HepG2 (cell line): Measurements from ENCODE around the gene ZNF513. TPM values are rescaled to one million over a fixed set of nuclear protein-coding genes. Genes with fewer than 3 reads are reported as not detected.
A peak's percentile ranks its signal among the peaks of the same experiment; 100 is the strongest.

Source experiments
- CBFB ChIP-seq: sonication (generic); formaldehyde crosslinking; IDR thresholded peaks from 2 replicates; pipeline ENCODE4 v1.4.0; 2020; ENCODE audit warnings: missing genetic modification reagents
- ERF ChIP-seq: IDR thresholded peaks from 2 replicates; pipeline ENCODE4 v1.6.1; 2018; ENCODE audit warnings: missing biosample characterization, missing genetic modification reagents
- KLF9 ChIP-seq: IDR thresholded peaks from 2 replicates; pipeline ENCODE4 v1.6.1; 2016; ENCODE audit warnings: low read depth
- MED1 ChIP-seq: sonication (generic); formaldehyde crosslinking; IDR thresholded peaks from 2 replicates; pipeline ENCODE4 v1.4.0; 2020; ENCODE audit warnings: missing genetic modification reagents
- NCOA5 ChIP-seq: sonication (generic); formaldehyde crosslinking; IDR thresholded peaks from 2 replicates; pipeline ENCODE4 v1.4.0; 2020; ENCODE audit warnings: missing genetic modification reagents
- POLR2AphosphoS2 ChIP-seq: IDR thresholded peaks from 2 replicates; pipeline ENCODE4 v1.6.1; 2011; ENCODE audit warnings: low read depth, low read length, improper control_type of control experiment
- REST ChIP-seq, 2 experiments: IDR thresholded peaks; 2 replicates each; pipeline ENCODE4 v1.6.1; 2011 to 2012; ENCODE audit warnings: low read length in 2 of 2, borderline replicate concordance in 1 of 2, low read depth in 1 of 2, mild to moderate bottlenecking in 1 of 2, moderate library complexity in 1 of 2
- SMAD9 ChIP-seq: sonication (generic); formaldehyde crosslinking; IDR thresholded peaks from 2 replicates; pipeline ENCODE4 v1.5.1; 2020; ENCODE audit warnings: mild to moderate bottlenecking, missing genetic modification reagents
- SRF ChIP-seq: IDR thresholded peaks from 2 replicates; pipeline ENCODE4 v1.6.1; 2011; ENCODE audit warnings: mild to moderate bottlenecking, low read depth, low read length, moderate library complexity
- STAG1 ChIP-seq: sonication (generic); formaldehyde crosslinking; IDR thresholded peaks from 2 replicates; pipeline ENCODE4 v1.4.0; 2020; ENCODE audit warnings: missing genetic modification reagents
- TIGD3 ChIP-seq: sonication (generic); formaldehyde crosslinking; IDR thresholded peaks from 2 replicates; pipeline ENCODE4 v1.5.1; 2020; ENCODE audit warnings: mild to moderate bottlenecking, missing genetic modification reagents, borderline replicate concordance
- ZBTB7A ChIP-seq: sonication (generic); formaldehyde crosslinking; IDR thresholded peaks from 2 replicates; pipeline ENCODE4 v1.8.0; 2022; ENCODE audit warnings: mild to moderate bottlenecking, missing genetic modification reagents
- ZNF235 ChIP-seq: sonication (generic); formaldehyde crosslinking; IDR thresholded peaks from 2 replicates; pipeline ENCODE4 v1.8.1; 2023; ENCODE audit warnings: mild to moderate bottlenecking, missing genetic modification reagents, borderline replicate concordance
- ZNF567 ChIP-seq: sonication (generic); formaldehyde crosslinking; IDR thresholded peaks from 2 replicates; pipeline ENCODE4 v1.8.1; 2023; ENCODE audit warnings: mild to moderate bottlenecking, missing genetic modification reagents, borderline replicate concordance
- ZNF747 ChIP-seq: sonication (generic); formaldehyde crosslinking; IDR thresholded peaks from 2 replicates; pipeline ENCODE4 v1.8.1; 2023; ENCODE audit warnings: missing genetic modification reagents, mild to moderate bottlenecking, borderline replicate concordance
- ZNF782 ChIP-seq: sonication (generic); formaldehyde crosslinking; IDR thresholded peaks from 2 replicates; pipeline ENCODE4 v1.4.0; 2020; ENCODE audit warnings: missing genetic modification reagents, mild to moderate bottlenecking, borderline replicate concordance
- ZNF788 ChIP-seq: sonication (generic); formaldehyde crosslinking; IDR thresholded peaks from 2 replicates; pipeline ENCODE4 v1.5.0; 2020; ENCODE audit warnings: mild to moderate bottlenecking, missing genetic modification reagents, borderline replicate concordance
- ZSCAN31 ChIP-seq: sonication (generic); formaldehyde crosslinking; IDR thresholded peaks from 2 replicates; pipeline ENCODE4 v1.5.0; 2020; ENCODE audit warnings: low read depth, mild to moderate bottlenecking, missing genetic modification reagents
- polyA plus RNA-seq, 8 experiments: library from polyadenylated mRNA; depleted of rRNA in 3 of 8; stranded (reverse) in 7 of 8; unstranded in 1 of 8; fragments of >200 nt; fragmentation: Illumina TruSeq in 4 of 8; extraction: Trizol in 4 of 8; gene quantifications; 2 replicates each; pipeline versions ENCODE4 v1.2.1 to v1.2.3, GENCODE V29; 2011 to 2016; ENCODE audit warnings: low read depth in 4 of 8, missing spikeins in 1 of 8, mixed read lengths in 1 of 8; ENCODE audit not compliant: insufficient read depth in 1 of 8
- total RNA-seq, 5 experiments: library from RNA; depleted of rRNA; stranded (reverse); fragments of >200 nt; fragmentation: Illumina TruSeq; extraction: Trizol; gene quantifications; 2 replicates each; pipeline ENCODE4 v1.2.3, GENCODE V29; 2016; ENCODE audit warnings: low read depth in 1 of 5
- TF ChIP-seq, protein P1 (sequence below): sonication (generic); formaldehyde crosslinking; IDR thresholded peaks from 2 replicates; pipeline ENCODE4 v1.5.0; 2020; ENCODE audit warnings: missing genetic modification reagents
- TF ChIP-seq, protein P2 (sequence below), 2 experiments: fragments of 450-650 bp in 1 of 2; sonication (generic) in 1 of 2; formaldehyde crosslinking; IDR thresholded peaks; 2 replicates each; pipeline versions ENCODE4 v1.5.0 to v1.8.0; 2020 to 2022; ENCODE audit warnings: mild to moderate bottlenecking in 1 of 2, missing genetic modification reagents in 1 of 2

The ZNF513 gene
- total and polyA plus RNA-seq, 2 of the 13 experiments (the other 11 are each of a cell fraction or from before 2014, with no cell fraction given): 4.9 to 6.3 TPM

GRCh38 chr2:27428213-27428977 lies 47.9 kb upstream of the ZNF513 start, which contains the start of gene NRBP1 (continued):
- peak; percentile 91 for TF ChIP-seq ERF
- TF ChIP-seq KLF9 (CRISPR knock-in tag): peak; percentile 94
- TF ChIP-seq, protein P1, sequence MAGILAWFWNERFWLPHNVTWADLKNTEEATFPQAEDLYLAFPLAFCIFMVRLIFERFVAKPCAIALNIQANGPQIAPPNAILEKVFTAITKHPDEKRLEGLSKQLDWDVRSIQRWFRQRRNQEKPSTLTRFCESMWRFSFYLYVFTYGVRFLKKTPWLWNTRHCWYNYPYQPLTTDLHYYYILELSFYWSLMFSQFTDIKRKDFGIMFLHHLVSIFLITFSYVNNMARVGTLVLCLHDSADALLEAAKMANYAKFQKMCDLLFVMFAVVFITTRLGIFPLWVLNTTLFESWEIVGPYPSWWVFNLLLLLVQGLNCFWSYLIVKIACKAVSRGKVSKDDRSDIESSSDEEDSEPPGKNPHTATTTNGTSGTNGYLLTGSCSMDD (CRISPR knock-in tag): no peak
- no peak; the same call in 1 of the 2 replicates for TF ChIP-seq STAG1 (CRISPR knock-in tag)
- peak; percentile 70; the same call in 1 of the 2 replicates for TF ChIP-seq SMAD9 (CRISPR knock-in tag)
- peak; percentile 86 for TF ChIP-seq POLR2AphosphoS2
- TF ChIP-seq ZBTB7A (CRISPR knock-in tag): no peak
- TF ChIP-seq, protein P2, sequence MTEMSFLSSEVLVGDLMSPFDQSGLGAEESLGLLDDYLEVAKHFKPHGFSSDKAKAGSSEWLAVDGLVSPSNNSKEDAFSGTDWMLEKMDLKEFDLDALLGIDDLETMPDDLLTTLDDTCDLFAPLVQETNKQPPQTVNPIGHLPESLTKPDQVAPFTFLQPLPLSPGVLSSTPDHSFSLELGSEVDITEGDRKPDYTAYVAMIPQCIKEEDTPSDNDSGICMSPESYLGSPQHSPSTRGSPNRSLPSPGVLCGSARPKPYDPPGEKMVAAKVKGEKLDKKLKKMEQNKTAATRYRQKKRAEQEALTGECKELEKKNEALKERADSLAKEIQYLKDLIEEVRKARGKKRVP (CRISPR knock-in tag; IDR thresholded peaks at IDR 0.05): peak in 1 of 2 experiments; percentile 73; a peak in 2 of 4 replicates
- peak; percentile 71; the same call in 1 of the 2 replicates for TF ChIP-seq ZNF567
- TF ChIP-seq ZNF782 (CRISPR knock-in tag): peak; percentile 83; the same call in 1 of the 2 replicates
- no peak for TF ChIP-seq NCOA5 (CRISPR knock-in tag)
- TF ChIP-seq MED1 (CRISPR knock-in tag): peak; percentile 85
- no peak for TF ChIP-seq SRF
- TF ChIP-seq ZNF235 (CRISPR knock-in tag): peak; percentile 98
- peak; percentile 76; the same call in 1 of the 2 replicates for TF ChIP-seq ZSCAN31 (CRISPR knock-in tag)
- peak; percentile 63; the same call in 1 of the 2 replicates for TF ChIP-seq CBFB (CRISPR knock-in tag)
- peak; percentile 30; the same call in 1 of the 2 replicates for TF ChIP-seq ZNF788 (CRISPR knock-in tag)
- 0 out of 2 replicates have a peak, but pooled peaks have one; percentile 51 for TF ChIP-seq TIGD3 (CRISPR knock-in tag)
- TF ChIP-seq REST (IDR thresholded peaks at IDR 0.05; ENCODE audit: borderline replicate concordance in 1 of 2, low read depth in 1 of 2, low read length in 2 of 2): peak in 1 of 2 experiments; percentile 49; a peak in 1 of 4 replicates
- TF ChIP-seq ZNF747 (CRISPR knock-in tag): no peak; the same call in 1 of the 2 replicates
